K562 (cell line): ENCODE results near the gene AKNA. TPM values are rescaled to one million over a fixed set of nuclear protein-coding genes. Genes with fewer than 3 reads are reported as not detected.

Experiments used
- ATF7 ChIP-seq: fragments of 450-650 bp; IDR thresholded peaks from 2 replicates; pipeline ENCODE4 v1.7.1; 2014; ENCODE audit warnings: mild to moderate bottlenecking, moderate library complexity
- CEBPB ChIP-seq: fragments of 450-650 bp; IDR thresholded peaks from 2 replicates; pipeline ENCODE4 v1.6.1; 2016; ENCODE audit warnings: missing genetic modification characterization, missing compliant biosample characterization
- CHD1 ChIP-seq: fragments of 200-600 bp; sonication (generic); IDR thresholded peaks from one replicate; pipeline ENCODE4 v1.6.1; 2012; ENCODE audit warnings: mild to moderate bottlenecking, moderate library complexity, low read length, inconsistent platforms
- CREM ChIP-seq: IDR thresholded peaks from 2 replicates; pipeline ENCODE4 v1.6.1; 2014; ENCODE audit warnings: antibody characterized with exemption, low read depth
- CSDE1 ChIP-seq, 2 experiments: fragments of 450-650 bp; IDR thresholded peaks; 2 replicates each; pipeline ENCODE4 v1.6.1; 2016; ENCODE audit warnings: mild to moderate bottlenecking in 1 of 2
- HNRNPK ChIP-seq: fragments of 200-400 bp; formaldehyde crosslinking; IDR thresholded peaks from one replicate; pipeline ENCODE4 v1.6.1; 2018; ENCODE audit warnings: mild to moderate bottlenecking, low read depth, low read length; ENCODE audit not compliant: poor library complexity, severe bottlenecking
- KDM1A ChIP-seq, 2 experiments: fragments of 450-650 bp; IDR thresholded peaks; 2 replicates each; pipeline ENCODE4 v1.6.1; 2016; ENCODE audit warnings: mild to moderate bottlenecking in 2 of 2
- KLF1 ChIP-seq: fragments of 450-650 bp; IDR thresholded peaks from 2 replicates; pipeline ENCODE4 v1.6.1; 2016; ENCODE audit warnings: missing genetic modification characterization, missing compliant biosample characterization
- NFIX ChIP-seq: fragments of 250-450 bp; sonication (Bioruptor Pico); IDR thresholded peaks from 2 replicates; pipeline ENCODE4 v1.4.0; 2020; ENCODE audit warnings: low read depth, mild to moderate bottlenecking, moderate library complexity
- RAD51 ChIP-seq: fragments of 450-650 bp; IDR thresholded peaks from 2 replicates; pipeline ENCODE4 v1.7.1; 2016; ENCODE audit warnings: low read depth, mild to moderate bottlenecking, borderline replicate concordance
- RCOR1 ChIP-seq, 2 experiments: IDR thresholded peaks; 2 replicates each; pipeline ENCODE4 v1.6.1; 2012; ENCODE audit warnings: low read depth in 2 of 2, low read length in 2 of 2, borderline replicate concordance in 1 of 2, improper control_type of control experiment in 1 of 2
- SMAD2 ChIP-seq: fragments of 150-350 bp; IDR thresholded peaks from 2 replicates; pipeline ENCODE4 v1.6.1; 2014; ENCODE audit warnings: low read depth, mild to moderate bottlenecking, low read length
- STAG1 ChIP-seq: sonication (generic); formaldehyde crosslinking; IDR thresholded peaks from 2 replicates; pipeline ENCODE4 v1.5.0; 2020; ENCODE audit warnings: missing genetic modification reagents, borderline replicate concordance
- TBL1XR1 ChIP-seq, 2 experiments: IDR thresholded peaks; 2 replicates each; pipeline ENCODE4 v1.6.1; 2012; ENCODE audit warnings: improper control_type of control experiment in 2 of 2, low read length in 2 of 2, mild to moderate bottlenecking in 1 of 2
- TEAD4 ChIP-seq, 2 experiments: sonication (generic) in 1 of 2; formaldehyde crosslinking in 1 of 2; IDR thresholded peaks; 2 replicates each; pipeline versions ENCODE4 v1.6.1 to v1.8.0; 2012 to 2022; ENCODE audit warnings: borderline replicate concordance in 1 of 2, inconsistent platforms in 1 of 2, low read length in 1 of 2, mild to moderate bottlenecking in 1 of 2, missing genetic modification reagents in 1 of 2
- ZFP36 ChIP-seq: fragments of 150-350 bp; IDR thresholded peaks from 2 replicates; pipeline ENCODE4 v1.6.1; 2018; ENCODE audit warnings: low read length, low read depth; ENCODE audit not compliant: partially characterized antibody
- ZNF140 ChIP-seq: fragments of 250-450 bp; sonication (Bioruptor Pico); IDR thresholded peaks from 2 replicates; pipeline ENCODE4 v1.8.0; 2021; ENCODE audit warnings: moderate library complexity, mild to moderate bottlenecking, inconsistent platforms
- ZNF280A ChIP-seq: fragments of 450-650 bp; IDR thresholded peaks from 2 replicates; pipeline ENCODE4 v1.6.1; 2018; ENCODE audit warnings: mild to moderate bottlenecking, low read depth; ENCODE audit not compliant: partially characterized antibody
- ZNF311 ChIP-seq: fragments of 250-450 bp; sonication (Bioruptor Pico); IDR thresholded peaks from 2 replicates; pipeline ENCODE4 v1.4.0; 2020; ENCODE audit warnings: mild to moderate bottlenecking, moderate library complexity
- ZNF511 ChIP-seq: sonication (generic); formaldehyde crosslinking; IDR thresholded peaks from 2 replicates; pipeline ENCODE4 v1.8.0; 2022; ENCODE audit warnings: mild to moderate bottlenecking, missing genetic modification reagents
- ZNF639 ChIP-seq, 2 experiments: fragments of 200-800 bp in 1 of 2; sonication (Bioruptor generic) in 1 of 2; sonication (generic) in 1 of 2; formaldehyde crosslinking in 1 of 2; IDR thresholded peaks in 1 of 2; conservative IDR thresholded peaks in 1 of 2; 2 replicates each; pipeline versions ENCODE4 v1.5.0 to v1.6.1; 2016 to 2020; ENCODE audit warnings: missing compliant biosample characterization in 1 of 2, missing genetic modification characterization in 1 of 2, missing genetic modification reagents in 1 of 2
- ZNF740 ChIP-seq, 3 experiments: fragments of 200-800 bp in 1 of 3; sonication (Bioruptor generic) in 1 of 3; sonication (generic) in 1 of 3; formaldehyde crosslinking in 1 of 3; IDR thresholded peaks; 2 replicates each; pipeline versions ENCODE4 v1.6.1 to v1.8.0; 2016 to 2022; ENCODE audit warnings: mild to moderate bottlenecking in 2 of 3, missing compliant biosample characterization in 2 of 3, missing genetic modification characterization in 2 of 3, missing genetic modification reagents in 1 of 3
- ZNF764 ChIP-seq: fragments of 250-450 bp; sonication (Bioruptor Pico); IDR thresholded peaks from 2 replicates; pipeline ENCODE4 v1.4.0; 2020; ENCODE audit warnings: low read depth, mild to moderate bottlenecking, moderate library complexity
- polyA plus RNA-seq, 8 experiments: library from polyadenylated mRNA; depleted of rRNA in 4 of 8; stranded (reverse) in 5 of 8; unstranded in 3 of 8; fragments of >200 nt; fragmentation: Nextera tagmentation in 2 of 8; fragmentation: Illumina TruSeq in 1 of 8; extraction: Ambion mirVana in 2 of 8; extraction: Trizol in 1 of 8; gene quantifications; 2 replicates each; pipeline versions ENCODE4 v1.2.1 to v1.2.3, GENCODE V29; 2011 to 2014; ENCODE audit warnings: inconsistent platforms in 1 of 8, missing spikeins in 1 of 8
- total RNA-seq, 7 experiments: library from RNA; depleted of rRNA in 6 of 7; stranded (reverse); fragments of >200 nt in 6 of 7; fragmentation: Illumina TruSeq in 2 of 7; extraction: Trizol in 2 of 7; gene quantifications; 2 replicates each; pipeline versions ENCODE4 v1.2.1 to v1.2.3, GENCODE V29; 2011 to 2021; ENCODE audit warnings: low replicate concordance in 1 of 7

The AKNA gene
- total and polyA plus RNA-seq, 9 of the 15 experiments (the other 6 are each of a cell fraction or from before 2014, with no cell fraction given): 0.29 to 20.5 (median 3.9) TPM

GRCh38 chr9:114394523-114395333 lies 6.9 kb upstream of the AKNA start (continued):
- no peak for TF ChIP-seq ZNF639 (CRISPR knock-in tag; conservative IDR thresholded peaks at IDR 0.05 in 1 of 2, IDR thresholded peaks at IDR 0.05 in 1 of 2)
- no peak for TF ChIP-seq ZNF280A
- no peak for TF ChIP-seq KLF1 (tag)
- no peak for TF ChIP-seq ZNF311 (CRISPR knock-in tag)
- no peak for TF ChIP-seq HNRNPK
- no peak for TF ChIP-seq TEAD4 (IDR thresholded peaks at IDR 0.05; ENCODE audit: low read length)
- no peak for TF ChIP-seq TEAD4 (CRISPR knock-in tag; IDR thresholded peaks at IDR 0.05; ENCODE audit: borderline replicate concordance)
- TF ChIP-seq KDM1A (IDR thresholded peaks at IDR 0.05): peak in 1 of 2 experiments; percentile 66; a peak in 2 of 4 replicates
- peak; percentile 32; the same call in 1 of the 2 replicates for TF ChIP-seq CEBPB
- TF ChIP-seq TBL1XR1 (IDR thresholded peaks at IDR 0.05; ENCODE audit: low read length in 2 of 2): no peak
- no peak for TF ChIP-seq SMAD2
- TF ChIP-seq CSDE1 (IDR thresholded peaks at IDR 0.05): no peak
- no peak for TF ChIP-seq CREM
- TF ChIP-seq RCOR1 (IDR thresholded peaks at IDR 0.05; ENCODE audit: borderline replicate concordance in 1 of 2, low read depth in 2 of 2, low read length in 2 of 2): peak in 1 of 2 experiments; percentile 60; a peak in 1 of 4 replicates
- no peak for TF ChIP-seq RAD51
- no peak for TF ChIP-seq ZNF511 (CRISPR knock-in tag)
- TF ChIP-seq STAG1 (CRISPR knock-in tag): no peak
- TF ChIP-seq ZFP36: peak; percentile 89
- no peak for TF ChIP-seq ZNF140 (CRISPR knock-in tag)
- peak; percentile 67; the same call in 1 of the 2 replicates for TF ChIP-seq ZNF740 (CRISPR knock-in tag; IDR thresholded peaks at IDR 0.05)
- no peak for TF ChIP-seq ZNF740 (tag; IDR thresholded peaks at IDR 0.05)
- no peak for TF ChIP-seq CHD1
- TF ChIP-seq ZNF764 (CRISPR knock-in tag): no peak
- TF ChIP-seq ATF7: no peak
- no peak for TF ChIP-seq NFIX (CRISPR knock-in tag)
